Midbrain (tissue), 1 donor: ENCODE measurements around the gene ZSWIM5.
"Not testable (repeated sequence)": the region's sequence is repeated elsewhere in the genome, so short reads cannot be mapped to it uniquely, and the experiment has no call there.

Experiments
- DNase-seq: peaks from one replicate; lab custom pipeline; 2025; lab: John Stamatoyannopoulos, UW

The ZSWIM5 gene

DNA sequence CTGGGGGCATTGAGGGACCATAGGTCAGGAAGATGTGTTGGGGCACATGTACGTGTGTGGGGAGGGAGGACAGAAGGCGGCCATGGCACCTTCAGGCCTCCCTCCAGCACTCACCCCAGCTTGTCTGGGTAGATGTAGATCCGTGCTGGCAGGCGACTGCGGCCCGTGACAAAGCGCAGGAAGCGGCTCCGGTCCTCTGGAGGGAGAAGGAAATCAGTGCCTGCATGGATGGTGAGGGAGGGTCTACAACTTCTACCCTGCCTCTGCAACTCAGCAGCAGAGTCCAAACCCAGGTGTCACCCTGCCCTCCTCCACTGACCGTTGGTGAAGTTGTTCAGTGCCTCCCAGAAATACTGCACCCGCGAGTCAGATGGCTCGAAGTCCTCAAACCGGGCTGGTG lies 202.7 kb downstream of the ZSWIM5 start:
- DNase-seq = no peak

DNA sequence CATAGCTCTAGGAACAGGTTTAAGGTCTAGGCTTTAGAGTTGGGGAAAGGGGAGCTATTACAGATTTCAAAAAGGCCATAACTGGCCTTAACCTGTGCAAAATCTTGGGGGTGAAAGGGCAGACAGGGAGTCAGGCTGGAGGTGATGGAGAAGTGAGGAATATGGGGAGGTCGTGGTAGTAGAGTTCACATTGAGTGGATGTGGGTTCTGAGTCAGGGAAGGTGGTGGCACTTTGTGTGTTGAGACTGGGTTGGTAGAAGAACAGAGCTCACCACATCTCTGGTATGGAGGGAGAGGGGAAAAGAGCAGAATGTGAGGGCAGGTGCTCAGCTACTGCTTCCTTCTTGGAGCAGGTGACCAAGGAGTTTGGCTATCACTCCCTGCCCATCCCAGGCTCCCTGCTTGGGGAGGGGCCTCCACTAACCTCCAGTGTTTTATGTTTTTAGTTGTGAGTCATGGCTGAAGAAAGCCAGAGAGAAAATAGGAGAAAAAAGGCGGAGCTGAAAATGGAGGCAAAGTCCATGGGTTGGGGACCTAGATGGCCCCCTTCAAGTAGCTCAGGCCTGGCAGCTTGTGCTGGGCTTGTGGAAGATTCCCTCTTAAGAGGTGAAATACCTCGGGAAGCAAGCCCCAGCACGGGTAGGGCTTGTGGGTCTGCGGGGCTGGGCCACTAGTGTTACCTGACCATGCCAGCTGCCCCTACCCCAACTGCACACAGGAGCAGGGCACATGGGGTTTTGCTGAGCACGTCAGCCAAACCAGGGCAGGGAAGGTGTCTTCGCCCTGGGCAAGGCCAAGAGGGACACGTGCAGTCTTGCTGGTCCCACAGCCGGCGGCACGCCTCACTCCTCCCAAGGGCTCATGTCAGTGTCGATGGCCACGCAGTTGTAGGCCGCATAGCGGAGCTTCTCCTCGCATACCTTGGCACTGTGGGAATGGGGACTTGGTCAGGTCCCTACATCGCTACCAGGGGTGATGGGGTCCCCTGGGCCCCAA lies 203.5 kb downstream of the ZSWIM5 start:
- no peak for DNase-seq

DNA sequence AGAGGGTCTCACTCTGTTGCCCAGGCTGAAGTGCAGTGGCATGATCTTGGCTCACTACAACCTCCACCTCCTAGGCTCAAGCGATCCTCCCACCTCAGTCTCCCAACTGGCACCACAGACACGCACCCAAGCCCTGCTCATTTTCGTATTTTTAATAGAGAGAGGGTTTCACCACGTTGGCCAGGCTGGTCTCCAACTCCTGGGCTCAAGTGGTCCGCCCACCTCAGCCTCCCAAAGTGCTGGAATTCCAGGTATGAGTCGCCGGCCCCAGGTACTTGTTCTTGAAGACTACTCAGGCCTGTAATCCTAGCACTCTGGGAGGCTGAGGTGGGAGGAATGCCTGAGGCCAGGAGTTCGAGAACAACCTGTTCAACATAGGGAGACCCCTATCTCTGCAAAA lies 204.8 kb downstream of the ZSWIM5 start:
- not testable (repeated sequence) for DNase-seq

DNA sequence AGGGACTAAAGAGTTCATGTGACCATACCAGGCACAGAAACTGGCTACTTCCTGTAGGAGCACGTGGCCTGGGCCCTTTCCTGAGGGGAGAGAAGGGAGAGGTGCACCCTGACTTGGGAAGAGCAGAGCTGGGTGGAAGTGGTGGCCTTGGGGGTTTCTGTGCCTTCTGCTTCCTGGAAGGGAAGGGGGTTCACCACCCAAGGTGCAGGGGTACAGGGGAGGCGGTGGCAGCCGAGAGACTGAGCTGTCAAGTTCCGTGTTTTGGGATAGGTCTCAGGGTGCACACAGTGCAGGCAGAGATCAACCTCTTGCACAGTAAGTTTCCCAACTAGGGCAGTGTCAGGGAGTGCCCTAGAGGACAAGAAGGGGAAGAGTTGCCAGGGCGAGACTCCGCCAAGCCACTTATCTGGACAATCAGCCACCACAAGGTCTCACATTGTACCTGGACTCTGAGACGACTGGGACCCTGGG lies 205.4 kb downstream of the ZSWIM5 start:
- DNase-seq = no peak

DNA sequence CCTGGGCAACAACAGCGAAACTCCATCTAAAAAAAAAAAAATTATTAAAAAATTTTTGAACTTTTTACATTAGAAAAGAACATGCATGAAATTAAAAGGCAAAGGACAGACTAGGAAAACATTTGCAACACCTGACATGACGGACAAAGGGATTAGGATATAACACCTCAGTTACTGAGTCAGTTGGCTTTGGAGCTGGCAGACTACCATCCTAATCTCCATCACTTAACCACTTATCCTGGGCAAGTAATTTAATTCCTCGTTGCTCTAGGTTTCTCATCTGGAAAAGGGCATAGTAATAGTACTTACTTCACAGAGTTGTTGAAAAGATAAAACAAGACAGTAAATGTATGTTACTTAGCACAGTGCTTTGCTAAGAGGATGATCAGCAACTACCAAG lies 207.2 kb downstream of the ZSWIM5 start:
- no peak for DNase-seq

DNA sequence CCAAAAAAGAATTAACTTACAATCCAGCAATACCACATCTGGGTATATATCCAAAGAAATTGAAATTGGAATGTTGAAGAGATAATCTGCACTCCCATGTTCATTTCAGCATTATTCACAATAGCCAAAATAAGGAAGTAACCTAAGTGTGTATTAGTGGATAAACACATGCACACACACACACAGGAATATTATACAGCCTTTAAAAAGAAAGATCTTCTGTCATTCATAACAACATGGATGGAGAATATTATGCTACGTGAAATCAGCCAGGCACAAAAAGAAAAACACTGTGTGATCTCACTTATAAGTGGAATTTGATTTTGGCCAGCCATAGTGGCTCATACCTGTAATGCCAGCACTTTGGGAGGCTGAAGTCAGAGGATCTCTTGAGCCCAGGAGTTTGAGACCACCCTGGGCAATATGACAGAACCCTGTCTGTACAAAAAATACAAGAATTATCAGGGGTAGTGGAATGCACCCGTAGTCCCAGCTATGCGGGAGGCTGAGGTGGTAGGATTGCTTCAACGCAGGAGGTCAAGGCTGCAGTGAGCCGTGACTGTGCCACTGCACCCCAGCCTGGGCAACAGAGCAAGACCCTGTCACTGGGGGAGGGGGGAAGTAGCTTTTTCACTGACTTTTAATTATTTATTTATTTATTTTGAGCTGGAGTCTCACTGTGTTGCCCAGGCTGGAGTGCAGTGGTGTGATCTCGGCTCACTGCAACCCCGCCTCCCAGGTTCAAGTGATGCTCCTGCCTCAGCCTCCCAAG lies 210.8 kb downstream of the ZSWIM5 start:
- no peak for DNase-seq

DNA sequence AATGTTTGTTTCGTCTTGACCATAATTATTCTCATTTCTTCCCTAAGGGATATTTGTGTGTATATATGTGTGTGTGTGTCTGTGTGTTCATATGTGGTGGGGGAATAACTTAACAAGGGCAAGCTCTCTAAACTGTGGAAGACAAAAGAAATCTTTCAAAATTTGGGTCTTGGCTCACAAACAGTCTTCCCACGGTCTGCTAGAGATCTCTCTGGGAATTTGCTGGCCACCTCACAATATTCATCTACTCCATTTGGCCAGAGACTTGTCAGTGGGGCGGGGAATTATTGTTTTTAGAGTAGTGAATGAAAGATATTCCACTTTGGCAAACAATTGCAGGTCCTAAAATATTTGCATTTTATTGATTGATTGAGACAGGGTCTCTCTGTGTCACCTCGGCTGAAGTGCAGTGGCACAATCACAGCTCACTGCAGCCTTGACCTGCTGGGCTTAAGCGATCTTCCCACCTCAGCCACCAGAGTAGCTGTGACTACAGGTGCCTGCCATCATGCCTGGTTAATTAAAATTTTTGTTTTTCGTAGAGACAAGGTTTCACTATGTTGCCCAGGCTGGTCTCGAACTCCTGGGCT lies 212.0 kb downstream of the ZSWIM5 start:
- DNase-seq = no peak

DNA sequence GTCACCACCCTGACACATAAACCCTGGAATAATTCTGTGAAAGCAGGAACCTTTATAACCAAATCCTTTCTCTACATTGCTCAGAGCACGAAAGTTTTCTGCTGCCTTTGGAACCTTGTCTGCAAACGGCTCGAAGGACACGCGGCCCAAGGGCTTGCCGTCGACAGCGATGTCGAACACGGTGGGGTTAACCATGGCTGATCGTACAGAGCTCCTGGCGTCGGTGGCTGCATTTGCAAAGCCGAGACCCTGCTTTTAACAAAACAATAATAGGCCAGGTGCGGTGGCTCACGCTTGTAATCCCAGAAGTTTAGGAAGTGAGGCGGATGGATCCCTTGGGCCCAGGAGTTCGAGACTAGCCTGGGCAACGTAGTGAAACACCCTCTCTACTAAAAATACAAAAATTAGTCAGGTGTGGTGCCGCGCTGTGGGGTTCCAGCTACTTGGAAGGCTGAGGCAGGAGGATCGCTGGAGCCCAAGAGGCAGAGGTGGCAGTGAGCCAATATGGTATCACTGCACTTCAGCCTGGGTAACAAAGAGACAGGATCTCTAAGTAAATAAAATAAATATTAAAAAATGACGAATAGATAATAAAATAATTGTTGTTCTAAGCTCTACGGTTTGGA lies 217.8 kb downstream of the ZSWIM5 start:
- DNase-seq = no peak

DNA sequence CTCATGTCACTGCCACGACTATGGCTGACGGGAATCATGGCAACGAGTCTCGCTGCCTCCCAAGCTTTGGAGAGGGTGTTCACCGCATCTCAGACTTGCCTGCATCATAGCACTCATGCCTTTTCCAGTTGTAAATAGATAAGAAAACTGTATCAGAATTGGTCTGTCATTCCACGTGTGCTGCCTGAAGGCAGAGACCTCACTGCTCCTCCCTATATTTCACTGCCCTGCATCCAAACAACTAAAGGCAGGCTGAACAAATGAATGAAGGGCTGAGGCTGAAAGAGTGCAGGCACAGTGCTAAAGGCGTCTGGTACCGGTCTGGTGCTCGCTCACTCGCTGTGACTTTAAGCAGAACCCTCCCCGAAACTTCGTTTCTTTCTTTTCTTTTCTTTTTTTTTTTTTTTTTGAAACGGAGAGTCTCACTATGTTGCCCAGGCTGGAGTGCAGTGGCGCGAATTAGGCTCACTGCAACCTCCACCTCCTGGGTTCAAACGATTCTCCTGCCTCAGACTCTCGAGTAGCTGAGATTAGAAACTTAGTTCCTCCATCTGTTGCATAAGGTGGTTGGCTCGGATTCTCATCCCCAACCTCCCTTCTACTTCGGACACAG lies 220.6 kb downstream of the ZSWIM5 start:
- no peak for DNase-seq

DNA sequence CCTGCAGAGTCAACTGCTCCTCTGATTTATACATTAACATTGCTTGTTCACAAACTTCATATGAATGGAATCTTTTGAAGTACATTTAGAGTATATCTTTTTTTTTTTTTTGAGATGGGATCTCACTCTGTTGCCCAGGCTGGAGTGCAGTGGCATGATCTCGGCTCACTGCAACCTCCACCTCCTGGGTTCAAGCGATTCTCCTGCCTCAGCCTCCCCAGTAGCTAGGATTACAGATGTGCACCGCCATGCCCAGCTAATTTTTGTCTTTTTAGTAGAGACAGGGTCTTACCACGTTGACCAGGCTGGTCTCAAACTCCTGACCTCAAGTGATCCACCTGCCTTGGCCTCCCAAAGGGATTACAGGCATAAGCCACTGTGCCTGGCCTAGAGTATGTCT lies 229.0 kb downstream of the ZSWIM5 start:
- DNase-seq = not testable (repeated sequence)

DNA sequence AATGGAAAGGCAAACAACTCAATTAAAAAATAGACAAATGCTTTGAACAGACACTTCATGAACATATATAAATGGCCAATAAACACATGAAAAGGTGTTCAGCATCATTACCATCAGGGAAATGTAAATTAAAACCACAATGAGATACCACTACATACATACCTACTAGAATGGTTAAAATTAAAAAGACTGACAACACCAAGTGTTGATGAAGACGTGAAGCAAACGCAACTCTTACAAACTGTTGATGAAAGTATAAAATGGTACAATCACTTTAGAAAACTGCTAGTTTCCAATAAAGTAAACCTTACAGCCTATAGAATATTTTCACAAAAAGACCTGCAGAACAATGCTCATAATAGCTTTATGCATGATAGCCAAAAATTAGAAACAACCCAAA lies 230.2 kb downstream of the ZSWIM5 start:
- DNase-seq = no peak

DNA sequence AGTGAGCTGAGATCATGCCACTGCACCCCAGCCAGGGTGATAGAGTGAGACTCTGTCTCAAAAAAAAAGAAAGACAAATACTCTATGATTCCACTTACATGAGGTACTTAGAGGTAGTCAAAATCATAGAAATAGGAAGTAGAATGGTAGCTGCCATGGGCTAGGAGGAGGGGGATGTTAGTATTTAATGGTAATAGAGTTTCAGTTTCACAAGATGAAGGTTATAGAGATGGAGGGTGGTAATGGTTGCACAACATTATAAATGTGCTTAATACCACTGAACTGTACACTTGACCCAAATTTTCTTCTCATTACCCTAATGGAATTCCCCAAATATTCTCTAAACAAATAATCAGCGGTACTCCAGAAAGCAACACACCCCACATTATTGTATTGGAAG lies 232.8 kb downstream of the ZSWIM5 start:
- DNase-seq = no peak

DNA sequence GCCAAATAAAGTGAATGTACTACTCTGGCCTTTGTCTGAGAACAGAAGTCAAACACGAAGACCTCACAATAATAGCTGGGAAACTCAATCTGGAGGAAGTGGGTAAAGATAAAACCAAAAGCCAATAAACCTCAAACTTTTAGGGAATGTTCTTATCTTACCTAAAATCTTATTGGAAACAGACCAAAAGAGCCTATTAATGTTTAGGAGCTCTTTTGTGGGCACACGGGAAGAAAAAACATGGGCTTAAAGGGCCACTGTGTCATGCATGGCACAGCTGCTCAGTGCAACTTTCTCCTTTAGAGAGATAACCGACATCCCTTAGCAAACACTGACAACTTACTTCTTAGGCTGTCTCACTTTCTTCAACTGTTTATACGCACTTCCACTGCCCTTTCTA lies 236.1 kb downstream of the ZSWIM5 start:
- no peak for DNase-seq
